Activated effector memory CD4-positive, alpha-beta T cell treated with Interleukin-2 at 50 U/mL for 16 hours (primary cell): ENCODE data around the gene CNTNAP2.

Source experiments
- DNase-seq: peaks from one replicate; pipeline ENCODE4 v3.0.0-alpha.2; 2020

The CNTNAP2 gene

GRCh38 chr7:148187471-148187870 lies 2070.9 kb downstream of the CNTNAP2 start:
- no peak for DNase-seq

DNA sequence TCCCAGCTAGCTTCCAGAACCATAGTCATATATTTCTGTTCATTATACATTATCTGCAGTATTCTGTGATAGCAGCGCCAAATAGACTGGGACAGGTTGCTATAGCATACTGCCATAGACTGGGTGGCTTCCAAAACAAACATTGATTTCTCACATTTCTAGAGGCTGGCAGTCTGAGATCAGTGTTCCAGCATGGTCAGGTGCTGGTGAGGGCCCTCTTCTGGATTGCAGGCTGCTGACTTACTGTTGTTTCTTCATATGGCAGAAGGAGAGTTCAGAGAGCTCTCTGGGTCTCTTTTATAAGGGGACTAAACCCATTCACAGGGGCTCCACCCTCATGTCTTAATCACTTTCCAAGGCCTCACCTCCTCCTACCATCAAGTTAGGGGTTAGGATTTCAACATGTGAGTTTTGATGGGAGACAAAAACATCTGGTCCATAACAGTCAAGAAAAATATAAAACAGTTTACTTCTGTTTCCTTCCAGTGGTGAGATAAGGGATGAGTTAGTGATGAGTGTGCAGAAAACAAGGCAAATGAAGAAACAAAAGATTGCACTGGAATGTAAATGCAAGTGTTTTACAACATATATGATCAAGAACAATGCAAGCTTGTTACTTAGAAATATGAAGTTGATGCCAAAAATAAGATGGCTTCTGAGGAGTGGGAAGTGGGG lies 2074.9 kb downstream of the CNTNAP2 start:
- no peak for DNase-seq

DNA sequence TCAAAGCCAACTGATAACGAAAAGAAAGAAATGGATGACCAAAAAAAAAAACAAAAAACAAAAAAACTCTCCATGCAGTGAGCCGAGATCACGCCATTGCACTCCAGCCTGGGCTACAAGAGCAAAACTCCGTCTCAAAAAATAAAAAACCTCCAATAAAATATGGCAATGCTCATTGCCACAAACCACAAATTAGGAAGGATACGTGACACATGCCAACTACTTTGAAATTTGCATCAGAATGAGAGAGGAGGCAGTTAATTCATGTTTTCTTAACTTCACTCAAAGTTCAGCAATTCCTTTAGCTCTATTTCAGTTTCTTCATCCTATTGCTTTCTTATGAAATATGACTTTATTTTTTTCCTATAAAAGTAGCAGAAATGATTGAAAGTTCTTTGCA lies 2075.9 kb downstream of the CNTNAP2 start:
- no peak for DNase-seq

DNA sequence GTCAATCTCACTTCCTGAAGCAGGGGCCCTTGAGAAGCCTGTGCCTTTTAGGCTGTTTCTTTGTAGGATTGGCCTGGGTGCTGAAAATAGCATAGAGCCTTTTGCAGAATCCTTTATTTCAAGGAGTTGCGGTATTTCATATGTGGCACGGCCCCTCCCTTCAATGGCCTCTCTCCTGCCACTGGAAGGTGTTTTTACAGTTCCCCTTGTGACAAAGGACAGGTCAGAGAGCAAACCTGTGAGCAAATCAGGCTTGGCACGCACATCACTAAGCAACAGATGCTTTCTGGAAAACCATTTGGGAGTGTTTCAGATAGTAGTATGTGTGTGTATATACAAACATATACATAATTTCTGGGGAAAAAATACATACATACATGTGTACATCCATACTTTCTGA lies 2085.4 kb downstream of the CNTNAP2 start:
- DNase-seq, result no peak

DNA sequence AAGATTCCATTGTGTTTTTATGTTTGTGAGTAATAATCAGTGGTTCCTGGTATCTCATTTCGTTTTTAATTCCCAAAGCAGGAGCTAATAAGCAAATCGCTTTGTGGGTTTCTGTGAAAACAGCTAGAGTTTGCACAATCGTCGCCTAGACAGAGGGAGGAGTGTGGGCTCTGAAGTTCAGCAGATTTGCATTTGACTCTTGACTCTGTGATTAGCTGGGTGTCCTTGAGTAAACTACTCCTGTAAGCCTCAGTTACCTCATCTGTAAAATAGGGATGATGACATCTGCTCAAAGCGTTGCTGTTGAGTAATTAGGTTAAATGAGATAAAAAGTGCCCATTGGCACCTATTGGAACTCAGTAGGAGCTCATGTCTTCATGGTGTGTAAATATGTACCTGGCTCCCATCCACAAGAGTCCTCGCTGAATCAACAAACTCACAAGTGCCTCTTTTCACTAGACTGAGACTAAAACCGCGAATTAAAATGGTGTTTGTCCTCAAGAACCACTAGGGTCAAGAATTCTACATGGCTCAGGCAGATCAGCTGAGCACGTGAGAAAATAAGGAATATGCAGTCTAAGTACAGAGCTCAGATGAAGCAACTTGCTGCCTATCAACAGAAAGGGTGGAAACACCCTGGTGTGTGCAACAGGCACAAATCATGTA lies 2088.2 kb downstream of the CNTNAP2 start:
- DNase-seq, result no peak

DNA sequence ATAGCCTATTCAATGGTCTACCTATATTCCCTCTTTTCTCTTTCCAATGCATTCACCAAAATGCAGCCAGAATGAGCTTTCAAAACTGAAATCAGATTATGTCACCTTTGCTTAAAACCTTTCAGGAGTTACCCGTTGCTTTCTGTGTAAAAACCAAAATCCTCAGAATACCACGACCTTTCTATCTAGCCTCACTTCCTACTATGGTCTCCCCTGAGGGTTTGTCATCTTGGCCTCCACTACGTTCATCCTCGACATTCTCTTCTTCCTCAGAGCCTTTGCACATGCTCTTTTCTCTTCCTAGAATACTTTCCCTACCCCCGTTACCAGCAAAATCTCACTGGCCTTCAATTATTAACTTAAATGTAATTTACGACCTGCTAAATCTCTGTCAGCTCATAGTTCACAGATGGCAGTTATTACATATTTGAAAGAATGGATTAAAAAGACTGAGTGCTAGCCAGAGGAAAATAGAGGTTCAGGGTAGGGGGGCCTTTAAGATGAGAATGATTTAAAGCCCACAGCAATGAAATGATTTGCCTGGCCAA lies 2093.1 kb downstream of the CNTNAP2 start:
- no peak for DNase-seq

- DNase-seq, result no peak
Measured at GRCh38 chr7:148210804-148211325, 2094.3 kb downstream of the CNTNAP2 start.

DNA sequence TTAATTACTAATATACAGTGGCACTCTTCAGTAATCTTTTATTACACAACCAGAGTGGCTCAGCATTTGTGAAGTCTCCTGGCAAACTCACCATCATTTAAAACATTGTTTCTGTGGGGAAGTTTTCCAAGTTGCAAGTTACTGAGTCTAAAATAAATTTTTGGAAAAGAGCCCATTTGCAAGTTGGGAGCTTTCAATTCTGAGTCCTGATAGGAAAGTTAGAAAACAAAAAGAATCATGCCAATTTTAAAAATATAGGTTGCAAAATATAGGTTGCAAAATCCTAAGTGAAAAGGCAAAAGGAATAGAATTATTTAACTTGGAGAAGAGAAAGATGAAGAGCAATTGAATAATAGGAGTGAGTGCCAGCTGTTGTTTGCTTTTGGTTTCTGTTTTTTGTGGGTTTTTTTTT lies 2095.1 kb downstream of the CNTNAP2 start:
- DNase-seq, result no peak

- DNase-seq, result no peak
Measured at GRCh38 chr7:148212731-148213130, 2096.1 kb downstream of the CNTNAP2 start.

DNA sequence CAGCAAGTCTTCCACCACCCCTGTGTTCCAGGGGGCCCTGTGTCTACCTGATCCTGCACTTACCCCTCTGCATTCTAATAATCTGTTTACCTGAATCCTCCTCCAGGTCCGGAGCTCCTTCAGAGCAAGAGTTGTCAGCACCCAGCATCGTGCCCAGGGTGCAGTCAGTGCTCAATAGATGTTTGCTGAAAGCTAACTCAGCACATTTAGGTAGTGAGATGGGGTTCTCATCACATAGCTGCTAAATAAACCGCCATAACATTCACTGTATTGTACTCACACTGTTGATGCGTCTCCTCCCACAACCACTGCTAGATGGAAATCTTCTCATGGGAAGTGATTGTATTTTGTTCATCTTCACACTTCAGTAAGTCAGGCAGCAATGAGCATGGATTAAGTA lies 2097.5 kb downstream of the CNTNAP2 start:
- DNase-seq, result no peak

DNA sequence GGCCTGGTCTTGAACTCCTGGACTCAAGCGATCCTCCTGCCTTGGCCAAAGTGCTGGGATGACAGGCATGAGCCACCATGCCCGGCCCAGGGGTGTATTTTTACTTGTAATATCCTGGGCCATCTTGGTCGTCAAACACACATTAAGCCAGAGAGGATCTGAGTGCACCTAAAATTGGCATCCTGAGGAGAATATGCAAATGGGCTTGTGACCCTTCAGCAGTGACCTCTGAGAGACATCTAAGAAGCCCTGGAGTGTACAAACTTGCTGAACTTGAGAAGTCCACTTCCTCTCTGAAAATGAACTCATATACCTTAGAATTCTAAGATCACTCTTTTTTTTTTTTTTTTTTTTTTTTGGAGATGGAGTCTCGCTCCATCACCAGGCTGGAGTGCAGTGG lies 2102.0 kb downstream of the CNTNAP2 start:
- DNase-seq, result no peak

GRCh38 chr7:148222721-148223120 lies 2106.1 kb downstream of the CNTNAP2 start:
- no peak for DNase-seq

DNA sequence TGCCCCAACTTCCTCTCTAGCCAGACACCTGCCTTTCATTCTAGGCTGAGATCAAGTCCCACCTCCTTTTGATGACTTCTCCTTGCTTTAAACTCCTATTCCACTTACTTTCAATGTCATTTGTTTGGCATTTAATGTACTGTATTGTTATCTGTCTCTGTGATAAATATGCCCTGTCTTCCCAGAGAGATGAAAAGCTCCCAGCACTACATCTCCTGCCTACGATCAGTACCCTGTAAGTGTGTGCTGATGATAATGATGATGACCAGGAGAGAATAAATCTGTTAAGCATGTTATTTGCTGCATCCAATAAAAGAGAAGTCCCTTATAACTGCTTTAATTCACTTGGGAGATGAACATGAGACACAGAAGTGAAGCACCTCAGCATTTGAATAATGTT lies 2106.6 kb downstream of the CNTNAP2 start:
- DNase-seq, result no peak

DNA sequence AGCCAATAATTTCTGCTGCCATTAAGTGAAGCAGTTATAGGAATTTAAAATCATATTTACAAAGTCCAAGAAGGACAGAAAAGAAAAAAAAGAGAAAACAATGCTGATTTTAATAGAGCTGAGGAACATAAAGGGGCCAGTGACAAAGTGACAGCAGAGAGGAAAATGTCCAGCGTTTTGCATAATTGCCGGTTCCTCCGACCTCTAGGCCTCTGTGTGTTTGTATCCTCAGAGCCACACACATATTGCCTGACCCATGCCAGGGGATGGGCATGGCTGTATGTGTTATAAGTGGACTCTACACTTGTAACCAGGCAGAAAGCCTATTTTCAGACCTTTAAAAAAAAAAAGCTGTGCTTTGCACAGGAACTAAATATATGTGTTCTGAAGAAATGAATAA lies 2107.1 kb downstream of the CNTNAP2 start:
- DNase-seq, result no peak

- DNase-seq, result no peak
Measured at GRCh38 chr7:148230296-148230695, 2113.7 kb downstream of the CNTNAP2 start.

- no peak for DNase-seq
Measured at GRCh38 chr7:148230883-148231282, 2114.3 kb downstream of the CNTNAP2 start.

DNA sequence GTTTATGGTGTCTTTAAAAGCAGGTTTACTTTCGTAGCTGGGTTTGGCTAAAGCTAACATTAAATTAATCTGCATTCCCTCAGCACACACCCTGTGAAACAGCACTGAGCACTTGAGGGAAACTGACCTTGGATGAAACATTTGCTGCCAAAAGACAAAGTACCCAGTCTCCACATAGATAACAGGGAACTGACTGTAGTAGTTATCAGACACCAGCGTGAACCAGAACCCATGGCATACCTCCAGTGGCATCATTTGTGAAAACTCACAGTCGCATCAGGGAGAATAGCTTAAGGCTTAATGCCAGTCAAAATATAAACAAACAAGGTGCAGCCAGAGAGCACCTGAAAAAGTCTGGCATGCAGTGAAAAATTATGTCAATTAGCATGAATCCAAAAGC lies 2116.2 kb downstream of the CNTNAP2 start:
- no peak for DNase-seq

GRCh38 chr7:148234715-148235114 lies 2118.1 kb downstream of the CNTNAP2 start:
- DNase-seq, result no peak

DNA sequence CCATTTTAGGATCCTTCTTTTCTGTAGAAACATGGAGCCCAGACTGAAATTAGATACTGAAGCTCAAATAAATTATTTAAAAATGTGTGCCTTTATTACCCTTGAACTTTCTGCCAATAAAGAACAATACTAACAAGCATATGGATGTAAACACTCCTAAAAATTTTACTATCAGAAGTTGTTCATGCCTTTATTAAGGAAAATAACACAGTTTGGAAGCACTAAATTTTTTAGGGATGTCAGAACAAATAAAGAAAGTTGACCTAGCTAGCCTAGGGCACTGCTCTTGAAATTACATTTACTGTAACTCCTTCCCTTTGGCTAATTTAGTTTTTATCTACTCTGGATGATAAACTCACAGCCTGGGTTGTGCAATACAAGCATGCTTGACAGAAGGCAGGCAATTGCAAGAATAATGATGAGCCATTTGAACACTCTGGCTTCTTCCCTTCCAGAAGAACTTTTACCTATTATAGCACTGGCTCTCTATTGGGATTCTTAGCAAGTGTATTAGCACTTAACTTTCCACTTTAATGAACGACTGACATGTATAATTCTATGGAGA lies 2122.2 kb downstream of the CNTNAP2 start:
- DNase-seq, result no peak

DNA sequence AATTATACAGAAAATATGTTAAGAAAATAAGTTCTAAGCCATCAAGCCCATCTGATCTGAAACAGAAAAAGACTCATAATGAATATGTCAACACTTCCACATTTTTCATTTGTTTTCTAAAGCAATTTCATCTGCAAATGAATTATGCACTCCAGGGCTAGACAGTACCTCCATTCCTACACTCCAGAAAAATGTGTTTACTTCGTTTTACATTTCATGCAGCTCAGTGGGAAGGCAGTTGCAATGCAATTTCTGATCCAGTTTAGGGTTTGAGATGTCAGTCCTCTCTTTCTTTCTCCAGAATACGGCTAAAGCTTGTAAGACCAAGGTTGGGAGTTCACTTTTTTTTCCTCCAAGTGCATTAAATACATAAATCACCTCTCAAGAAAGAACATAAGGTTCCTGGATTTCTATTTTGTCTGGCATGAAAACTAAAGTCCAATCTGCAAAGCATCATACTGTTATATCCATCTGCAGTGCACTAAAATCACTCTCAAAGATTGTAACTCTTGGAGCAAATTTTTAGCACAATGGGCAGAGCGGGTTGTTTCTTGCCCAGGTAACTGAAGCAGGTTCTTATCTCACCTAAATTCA lies 2125.2 kb downstream of the CNTNAP2 start:
- DNase-seq, result no peak

GRCh38 chr7:148242294-148242821 lies 2125.8 kb downstream of the CNTNAP2 start:
- DNase-seq, result no peak

DNA sequence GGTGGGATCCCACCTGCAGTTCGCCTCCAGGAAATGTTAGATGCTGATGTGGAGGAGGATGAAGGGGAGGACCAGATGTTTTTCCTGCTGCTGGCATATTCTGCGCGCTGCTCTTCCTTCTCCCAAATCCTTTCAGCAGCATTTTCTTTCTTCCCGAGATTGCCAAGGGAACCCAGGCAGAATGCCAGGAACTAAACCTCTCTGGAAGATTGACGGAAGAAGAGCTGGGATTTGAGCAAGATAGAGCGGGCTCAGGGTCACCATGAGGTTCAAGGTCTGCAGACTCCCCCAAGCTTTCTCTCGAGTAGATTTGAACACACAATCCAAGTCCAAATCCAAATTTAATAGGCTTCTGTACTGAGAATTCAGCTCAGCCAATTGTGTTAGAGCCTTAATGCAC lies 2128.8 kb downstream of the CNTNAP2 start:
- DNase-seq, result no peak

GRCh38 chr7:148253629-148254028 lies 2137.0 kb downstream of the CNTNAP2 start:
- no peak for DNase-seq
